Aorta (tissue), 5 donors: ENCODE measurements around the gene DUSP2. TPM values are rescaled to one million over a fixed set of nuclear protein-coding genes. Genes with fewer than 3 reads are reported as not detected.

Experiments
- ATAC-seq: fragments of 200-7000 bp; cut with Tn5 transposase; one replicate; pipeline ENCODE4 v1.9.1; 2022; ENCODE audit warnings: moderate library complexity; ENCODE audit not compliant: low FRiP score
- DNase-seq, 2 donors: peaks; one replicate each; pipeline ENCODE4 v3.0.0-alpha.2; 2020
- H3K27ac ChIP-seq, 2 donors: one replicate each; pipeline ENCODE4 v1.5.1; 2013; ENCODE audit warnings: low read length in 2 of 2, mild to moderate bottlenecking in 2 of 2, moderate library complexity in 2 of 2, control low read depth in 1 of 2, inconsistent platforms in 1 of 2, low read depth in 1 of 2
- H3K27me3 ChIP-seq, 2 donors: one replicate each; pipeline ENCODE4 v1.6.1; 2013; ENCODE audit warnings: control low read depth in 1 of 2, low read length in 1 of 2, mild to moderate bottlenecking in 1 of 2, moderate library complexity in 1 of 2; ENCODE audit not compliant: insufficient read depth in 2 of 2, control insufficient read depth in 1 of 2
- H3K36me3 ChIP-seq, 2 donors: one replicate each; pipeline ENCODE4 v1.6.1; 2013; ENCODE audit warnings: control low read depth in 1 of 2, low read length in 1 of 2, mild to moderate bottlenecking in 1 of 2; ENCODE audit not compliant: insufficient read depth in 2 of 2, control insufficient read depth in 1 of 2
- H3K4me1 ChIP-seq, 2 donors: one replicate each; pipeline ENCODE4 v1.6.1; 2013; ENCODE audit warnings: low read length in 2 of 2, control low read depth in 1 of 2, mild to moderate bottlenecking in 1 of 2, moderate library complexity in 1 of 2; ENCODE audit not compliant: insufficient read depth in 2 of 2, control insufficient read depth in 1 of 2
- H3K4me3 ChIP-seq, 2 donors: one replicate each; pipeline ENCODE4 v1.5.1; 2013; ENCODE audit warnings: low read length in 2 of 2, control low read depth in 1 of 2, mild to moderate bottlenecking in 1 of 2
- H3K9me3 ChIP-seq: one replicate; pipeline ENCODE4 v1.6.1; 2013; ENCODE audit warnings: mild to moderate bottlenecking, low read length; ENCODE audit not compliant: control insufficient read depth
- WGBS, 2 donors: extraction: QIAGEN DNeasy Blood & Tissue Kit; methylation state at CpG; one replicate each; pipeline ENCODE4 v1.1.7; 2013; 5-methylcytosine and 5-hydroxymethylcytosine counted together
- intact Hi-C, 2 donors: fragments of 100-400 bp; cut with DNase I; formaldehyde crosslinking; loops; one replicate each; pipeline versions ENCODE4 v1.14.2 to v1.15.0; 2022
- polyA plus RNA-seq, 2 donors: library from polyadenylated mRNA; stranded (reverse); fragments of 200-250 nt; gene quantifications; one replicate each; pipeline ENCODE4 v1.2.3, GENCODE V29; 2013
- total RNA-seq, 2 donors: library from RNA; stranded (reverse); fragmentation: NEBNext Ultra II Directional; extraction: Animal tissue kit (Norgen Biotek cat#: 25700); gene quantifications; one replicate each; pipeline ENCODE4 v1.2.1, GENCODE V29; 2021
- donor health status: healthy with polysubstance abuse.
- donor health status: Bipolar disorder and iron deficiency.
- donor health status: DM: no; HTN: no; CAD: no.
- donor health status: DM: no; HTN: no; CAD: no.
- donor health status: DM: yes; HTN: yes; CAD: no.

The DUSP2 gene
- total and polyA plus RNA-seq, 4 donors = 1.2 to 7.5 (median 3.8) TPM

- WGBS, 2 donors = 88 to 91% methylated on average over 7 of the region's 7 CpGs
- H3K27me3 ChIP-seq = no peaks in the 10 kb centered on the region
- intact Hi-C loops = loop anchor here in 1 of 2 donors (10.0 kb wide), 1 partner anchor 107 kb away; no protein-coding TSS in a partner anchor
- peak; percentile 37 to 38 for DNase-seq
- no peaks in the 10 kb centered on the region for H3K9me3 ChIP-seq
- ATAC-seq = no peak
- no peak overlapping the region for H3K27ac ChIP-seq
- no peak overlapping the region for H3K4me3 ChIP-seq
- H3K4me1 ChIP-seq = no peaks in the 10 kb centered on the region
- no peaks in the 10 kb centered on the region for H3K36me3 ChIP-seq
These were observed 33.3 kb downstream of the DUSP2 start for GRCh38 chr2:96111823-96112500.

GRCh38 chr2:96111257-96111640, 34.0 kb downstream of the DUSP2 start:
- Histone ChIP-seq H3K27me3 (no peaks in the 10 kb centered on the region), H3K36me3 (no peaks in the 10 kb centered on the region), H3K4me1 (no peaks in the 10 kb centered on the region), H3K9me3 (no peaks in the 10 kb centered on the region), H3K4me3 (no peak overlapping the region), H3K27ac (no peak overlapping the region)
- ATAC-seq = no peak
- intact Hi-C loops = loop anchor here in 1 of 2 donors (10.0 kb wide), 1 partner anchor 106 kb away; no protein-coding TSS in a partner anchor
- 88 to 90% methylated on average over 4 of the region's 4 CpGs for WGBS, 2 donors
- DNase-seq = no peak

GRCh38 chr2:96110621-96111256, 34.5 kb downstream of the DUSP2 start:
- no peak overlapping the region for H3K27ac ChIP-seq
- 89 to 91% methylated on average over 13 of the region's 13 CpGs for WGBS, 2 donors
- H3K4me3 ChIP-seq = no peak overlapping the region
- peaks cover 2% of the 10 kb centered on the region for H3K9me3 ChIP-seq
- no peaks in the 10 kb centered on the region for H3K4me1 ChIP-seq
- intact Hi-C loops = loop anchor here in 1 of 2 donors (10.0 kb wide), 1 partner anchor 106 kb away; no protein-coding TSS in a partner anchor
- no peaks in the 10 kb centered on the region for H3K27me3 ChIP-seq
- no peaks in the 10 kb centered on the region for H3K36me3 ChIP-seq
- DNase-seq (peak; percentile 30 to 62), ATAC-seq (no peak)

- no peak overlapping the region for H3K4me3 ChIP-seq
- no peaks in the 10 kb centered on the region for H3K27me3 ChIP-seq
- no peaks in the 10 kb centered on the region for H3K36me3 ChIP-seq
- H3K9me3 ChIP-seq = peaks cover 9% of the 10 kb centered on the region
- ATAC-seq (no peak), DNase-seq (peak; percentile 30 to 55)
- intact Hi-C loops = loop anchor here in 1 of 2 donors (10.0 kb wide), 1 partner anchor 105 kb away; no protein-coding TSS in a partner anchor
- no peak overlapping the region for H3K27ac ChIP-seq
- WGBS, 2 donors = 95 to 97% methylated on average over 3 of the region's 3 CpGs
- H3K4me1 ChIP-seq = no peaks in the 10 kb centered on the region
These were observed 35.2 kb downstream of the DUSP2 start for GRCh38 chr2:96109931-96110511.

GRCh38 chr2:96109361-96109680, 35.9 kb downstream of the DUSP2 start:
- H3K4me3 ChIP-seq = no peak overlapping the region
- ATAC-seq (no peak), DNase-seq (no peak)
- H3K4me1 ChIP-seq = no peaks in the 10 kb centered on the region
- no peak overlapping the region for H3K27ac ChIP-seq
- intact Hi-C loops = no loop called here
- no peaks in the 10 kb centered on the region for H3K27me3 ChIP-seq
- WGBS, 2 donors = 31 to 49% methylated on average over 3 of the region's 3 CpGs
- H3K36me3 ChIP-seq = no peaks in the 10 kb centered on the region
- peaks cover 9% of the 10 kb centered on the region for H3K9me3 ChIP-seq

GRCh38 chr2:96108541-96109360, 36.5 kb downstream of the DUSP2 start:
- Histone ChIP-seq H3K9me3 (peaks cover 9% of the 10 kb centered on the region), H3K27me3 (no peaks in the 10 kb centered on the region), H3K36me3 (no peaks in the 10 kb centered on the region), H3K4me1 (no peaks in the 10 kb centered on the region), H3K4me3 (no peak overlapping the region), H3K27ac (no peak overlapping the region)
- intact Hi-C loops = no loop called here
- WGBS, 2 donors = 30 to 39% methylated on average over 17 of the region's 17 CpGs
- ATAC-seq (no peak), DNase-seq (peak; percentile 54 to 65)

GRCh38 chr2:96108151-96108540, 37.1 kb downstream of the DUSP2 start:
- peaks cover 9% of the 10 kb centered on the region for H3K9me3 ChIP-seq
- no peaks in the 10 kb centered on the region for H3K27me3 ChIP-seq
- H3K4me3 ChIP-seq = no peak overlapping the region
- H3K4me1 ChIP-seq = no peaks in the 10 kb centered on the region
- no peak for ATAC-seq
- H3K36me3 ChIP-seq = no peaks in the 10 kb centered on the region
- WGBS, 2 donors = 66 to 69% methylated on average over 5 of the region's 5 CpGs
- intact Hi-C loops = no loop called here
- peak; percentile 41 to 42 for DNase-seq
- H3K27ac ChIP-seq = no peak overlapping the region

GRCh38 chr2:96107708-96108065, 37.6 kb downstream of the DUSP2 start:
- no peak overlapping the region for H3K4me3 ChIP-seq
- 92 to 94% methylated on average over 3 of the region's 3 CpGs for WGBS, 2 donors
- DNase-seq (peak in 1 of 2 donors; percentile 43), ATAC-seq (no peak)
- H3K27ac ChIP-seq = no peak overlapping the region
- no peaks in the 10 kb centered on the region for H3K36me3 ChIP-seq
- intact Hi-C loops = no loop called here
- no peaks in the 10 kb centered on the region for H3K4me1 ChIP-seq
- no peaks in the 10 kb centered on the region for H3K27me3 ChIP-seq
- peaks cover 9% of the 10 kb centered on the region for H3K9me3 ChIP-seq
